ENCODE measurements around the gene IFT88.
A peak's percentile ranks its signal among the peaks of the same experiment; 100 is the strongest.

The IFT88 gene

GRCh38 chr13:20686863-20687579, 120.1 kb downstream of the IFT88 start:
- no peak for DNase-seq

- DNase-seq, result no peak
Measured at GRCh38 chr13:20689291-20689690, 122.3 kb downstream of the IFT88 start.

DNA sequence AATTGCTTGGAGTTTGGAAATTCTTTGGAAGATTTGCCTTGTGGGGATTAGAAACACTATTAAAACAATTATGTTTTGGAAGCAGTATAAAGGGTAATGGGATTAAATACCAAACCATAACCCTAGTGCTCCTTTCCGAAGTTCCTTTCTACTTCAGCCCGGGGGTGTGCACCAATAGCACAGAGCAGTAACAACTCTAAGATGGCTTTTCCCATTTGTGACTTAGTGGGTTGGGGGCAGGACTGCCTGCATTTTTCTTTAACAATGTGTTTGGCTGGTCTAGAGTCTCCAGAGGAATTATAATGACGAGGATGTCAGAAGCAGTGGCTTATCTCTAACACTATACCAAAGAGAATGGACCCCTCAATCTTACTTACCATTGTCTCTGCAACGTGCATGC, 124.7 kb downstream of the IFT88 start:
- DNase-seq, result no peak

DNA sequence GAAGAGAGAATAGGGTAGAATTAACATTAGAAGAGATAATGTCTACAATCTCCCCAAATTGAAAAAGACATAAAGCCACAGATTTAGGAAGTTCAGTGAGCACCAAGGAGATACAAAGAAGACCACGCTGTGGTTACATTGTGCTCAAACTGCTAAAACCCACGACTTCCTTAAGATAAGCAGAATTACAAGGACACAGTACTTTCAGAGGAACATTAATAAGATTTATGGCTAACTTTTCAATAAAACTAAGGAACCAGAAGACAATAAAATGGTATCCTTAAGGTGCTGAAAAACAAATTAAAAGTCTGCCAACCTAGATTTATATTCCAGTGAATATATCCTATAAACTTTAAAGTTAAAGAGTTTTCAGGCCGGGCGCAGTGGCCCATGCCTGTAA, 129.1 kb downstream of the IFT88 start:
- no peak for DNase-seq

- DNase-seq, result no peak
Measured at GRCh38 chr13:20699715-20700114, 132.8 kb downstream of the IFT88 start.

DNA sequence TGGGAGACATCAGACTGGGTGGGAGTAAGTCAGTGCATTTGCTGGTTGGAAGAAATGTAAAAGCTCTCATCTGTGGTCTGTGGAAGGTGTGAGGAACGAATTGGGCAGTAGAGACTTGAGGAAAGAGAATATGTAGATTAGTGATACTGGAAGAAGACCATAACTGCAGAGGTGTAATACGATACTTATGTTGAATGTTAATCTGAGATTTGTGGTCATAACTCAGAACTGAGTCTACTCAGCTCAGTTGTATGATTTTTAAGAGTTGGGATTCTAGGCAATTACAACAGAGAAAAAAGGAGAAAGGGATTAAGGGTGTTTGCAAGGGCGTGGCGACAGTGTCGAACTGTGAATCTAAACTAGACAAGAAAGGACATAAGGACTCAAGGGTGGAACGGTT, 133.3 kb downstream of the IFT88 start:
- no peak for DNase-seq

DNA sequence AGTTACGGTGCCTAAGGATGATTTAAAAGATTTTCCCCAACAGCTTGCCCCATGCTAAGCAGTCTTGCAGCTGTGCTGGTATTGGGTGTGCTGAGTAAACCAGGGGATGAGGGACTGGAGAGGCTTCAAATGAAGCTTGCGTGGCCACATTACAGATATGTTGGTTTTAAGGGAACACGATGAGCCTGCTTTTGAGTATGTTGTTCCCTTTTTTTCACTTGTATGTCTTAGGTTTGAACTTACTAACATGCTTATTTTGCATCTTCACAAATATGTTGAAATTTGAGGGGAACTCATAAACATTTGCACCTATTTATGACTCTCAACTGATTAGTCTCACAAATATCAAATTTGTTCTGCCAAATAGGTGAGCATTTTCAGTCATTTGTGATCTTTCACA, 134.5 kb downstream of the IFT88 start:
- no peak for DNase-seq

DNA sequence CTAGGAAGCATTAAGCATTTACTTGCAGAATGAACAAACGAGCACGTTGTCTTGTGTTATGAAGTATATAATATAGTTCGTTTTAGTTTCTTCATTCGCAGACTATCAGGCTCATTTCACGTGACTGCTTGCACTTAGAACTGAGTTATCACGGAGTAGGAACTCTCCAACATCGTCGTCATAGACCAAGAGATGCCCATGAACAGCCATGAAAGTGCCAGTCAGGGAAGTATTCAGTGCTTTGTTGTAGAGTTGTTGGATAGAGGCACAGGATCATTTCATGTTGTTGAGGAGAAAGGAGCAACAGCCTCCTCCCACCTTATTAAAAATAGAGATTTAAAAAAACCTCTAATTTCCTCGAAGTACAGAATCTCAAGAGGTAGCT, 135.6 kb downstream of the IFT88 start:
- no peak for DNase-seq

- DNase-seq, result peak in 3 of 4 experiments; percentile 14 to 17 (median 15)
Measured at GRCh38 chr13:20702915-20703779, 136.2 kb downstream of the IFT88 start, which contains the start of gene IL17D. TSS of gene IL17D (plus strand) at chr13:20703699. CDS start at chr13:20704002, 303 bp downstream.

DNA sequence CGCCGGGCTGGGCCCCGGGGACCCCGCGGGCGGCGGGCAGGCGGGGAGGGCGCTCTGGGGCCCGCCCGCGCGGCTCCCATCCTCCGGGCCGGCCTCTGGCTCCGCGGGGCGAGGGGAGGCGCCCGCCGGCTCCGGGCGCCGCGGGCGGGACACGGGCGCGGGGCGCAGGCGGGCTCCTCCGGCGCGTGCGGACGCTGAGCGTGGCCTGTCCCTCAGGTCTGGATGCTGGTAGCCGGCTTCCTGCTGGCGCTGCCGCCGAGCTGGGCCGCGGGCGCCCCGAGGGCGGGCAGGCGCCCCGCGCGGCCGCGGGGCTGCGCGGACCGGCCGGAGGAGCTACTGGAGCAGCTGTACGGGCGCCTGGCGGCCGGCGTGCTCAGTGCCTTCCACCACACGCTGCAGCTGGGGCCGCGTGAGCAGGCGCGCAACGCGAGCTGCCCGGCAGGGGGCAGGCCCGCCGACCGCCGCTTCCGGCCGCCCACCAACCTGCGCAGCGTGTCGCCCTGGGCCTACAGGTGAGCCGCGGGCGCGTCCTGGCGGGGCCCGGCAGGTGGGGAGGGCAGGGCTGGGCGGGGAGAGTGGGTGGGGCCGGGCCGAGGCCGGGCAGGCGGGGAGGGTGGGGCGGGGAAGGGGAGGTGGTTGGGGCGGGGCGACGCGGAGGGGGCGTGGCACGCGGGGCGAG, 137.0 kb downstream of the IFT88 start:
- DNase-seq, result peak; percentile 52 to 64 (median 60)

DNA sequence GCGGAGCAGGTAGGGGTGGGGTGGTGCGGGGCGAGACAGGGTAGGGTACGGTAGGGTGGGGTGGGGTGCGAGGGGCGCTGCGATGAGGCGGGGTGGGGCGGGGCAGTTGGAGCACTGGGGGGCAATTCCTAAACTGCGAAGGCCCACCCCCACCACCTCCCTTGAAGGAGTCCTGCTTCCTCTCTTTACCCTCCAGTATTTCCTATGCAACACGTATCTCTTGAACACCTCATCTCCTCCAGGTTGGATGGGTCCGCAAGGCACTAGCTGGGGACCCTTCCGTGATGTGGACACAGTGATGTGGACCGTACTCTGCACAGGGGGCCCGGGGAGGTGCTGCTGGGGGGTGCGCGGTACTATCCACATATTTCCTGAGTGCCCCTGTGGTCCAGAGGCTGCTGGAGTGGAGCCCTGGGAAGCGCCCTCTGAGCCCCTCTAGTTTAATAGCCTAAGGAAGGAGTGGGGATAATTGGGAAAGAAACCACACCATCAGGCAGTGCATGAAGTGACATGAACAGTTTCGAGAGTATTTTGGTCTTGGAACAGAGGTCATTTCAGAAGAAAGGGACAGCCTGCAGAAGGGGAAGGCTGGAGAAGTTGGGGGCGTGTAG, 137.6 kb downstream of the IFT88 start:
- DNase-seq, result no peak

DNA sequence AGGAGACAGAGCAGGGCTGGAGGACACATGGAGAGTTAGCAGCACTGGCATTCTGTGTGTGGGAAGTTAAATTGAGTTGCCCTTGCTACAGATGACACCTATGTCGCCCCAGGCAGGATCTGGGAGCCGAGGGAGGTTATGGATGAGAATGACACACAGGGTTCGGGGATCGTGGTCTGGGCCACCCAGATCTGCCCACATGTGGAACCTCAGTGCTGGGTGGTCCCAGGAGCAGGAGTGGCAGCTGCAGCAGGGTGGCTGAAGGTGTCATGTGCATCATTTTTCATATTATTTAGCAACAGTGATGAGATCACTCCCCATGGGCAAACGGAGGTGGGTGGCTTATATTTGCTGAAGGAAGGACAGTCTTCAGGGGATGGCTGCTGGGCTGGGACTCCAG, 139.7 kb downstream of the IFT88 start:
- no peak for DNase-seq

DNA sequence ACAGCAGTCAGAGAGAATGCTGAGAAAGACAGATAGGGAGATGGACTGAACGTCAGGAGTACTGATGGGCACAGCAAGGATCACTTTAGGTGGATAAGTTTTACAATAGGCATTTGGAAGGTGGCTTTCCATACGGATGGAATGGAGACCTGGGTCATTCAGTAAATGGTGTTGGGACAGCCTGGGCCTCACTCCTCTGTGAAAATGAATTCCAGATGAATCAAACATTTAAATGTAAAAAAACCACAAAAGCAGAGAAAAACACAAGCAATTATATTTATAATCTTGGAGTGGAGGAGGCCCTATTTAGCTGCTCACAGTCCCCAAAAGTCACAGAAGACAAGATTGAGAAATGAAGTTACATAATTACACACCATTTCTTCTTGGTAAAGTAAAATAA, 141.3 kb downstream of the IFT88 start:
- no peak for DNase-seq

DNA sequence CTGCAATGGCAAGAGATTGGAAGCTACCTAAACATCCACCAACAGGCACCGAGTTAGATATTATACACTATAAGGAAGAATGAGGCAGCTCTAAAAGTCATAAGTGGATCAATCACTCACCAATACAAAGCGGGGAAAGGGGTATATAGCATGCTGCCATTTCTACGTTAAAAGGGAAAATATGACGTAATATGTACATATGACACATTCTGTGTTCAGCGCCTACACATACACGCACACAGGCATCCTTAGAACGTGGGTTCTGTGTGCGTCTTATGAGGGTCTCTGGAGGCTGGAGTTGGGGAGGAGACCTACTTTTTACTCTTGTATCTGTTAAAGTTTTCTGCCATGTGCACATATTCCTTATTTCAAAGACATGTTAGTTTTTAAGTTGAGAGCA, 142.4 kb downstream of the IFT88 start:
- DNase-seq, result no peak

DNA sequence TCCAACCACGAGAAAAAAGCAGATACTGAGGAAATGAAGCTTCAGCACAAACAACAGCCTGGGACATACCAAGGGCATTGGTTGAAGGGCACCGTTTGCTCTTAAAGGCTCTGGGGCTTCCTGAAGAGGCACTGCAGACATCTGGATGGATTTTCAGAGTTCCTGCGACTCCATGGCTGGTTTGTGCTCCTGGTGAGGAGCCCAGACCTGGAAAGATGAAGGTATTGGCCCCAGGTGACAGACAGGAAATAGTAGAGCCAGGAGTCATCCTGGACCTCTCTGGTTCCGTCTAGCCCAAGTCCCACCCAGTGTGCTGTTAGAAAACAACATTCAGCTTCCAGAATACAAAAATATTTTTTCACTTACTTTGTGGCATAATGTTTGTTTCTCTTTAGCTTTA, 142.8 kb downstream of the IFT88 start:
- no peak for DNase-seq

- no peak for DNase-seq
Measured at GRCh38 chr13:20711301-20712044, 144.5 kb downstream of the IFT88 start.

- no peak for DNase-seq
Measured at GRCh38 chr13:20713014-20713376, 146.0 kb downstream of the IFT88 start.

GRCh38 chr13:20713751-20714150, 146.8 kb downstream of the IFT88 start:
- DNase-seq, result no peak

DNA sequence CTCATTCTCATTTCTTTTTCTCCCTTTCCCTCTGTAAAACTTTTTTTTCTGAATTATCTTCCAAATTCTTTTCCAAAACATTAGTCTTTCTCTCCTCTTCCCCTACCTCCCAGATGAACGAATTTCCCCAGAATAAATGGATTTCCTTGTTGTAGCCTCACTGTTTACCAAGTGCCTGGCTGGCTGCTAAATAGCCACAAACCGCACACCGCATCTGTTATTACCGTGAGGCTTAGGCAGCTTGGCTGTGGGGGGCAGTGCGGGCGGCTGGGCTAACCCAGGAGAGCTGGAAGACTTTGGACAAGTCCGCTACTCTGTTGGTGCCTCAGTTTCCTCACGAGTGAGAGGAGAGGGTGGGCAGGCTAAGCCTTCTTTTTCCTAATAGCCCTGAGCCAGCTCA, 147.2 kb downstream of the IFT88 start:
- DNase-seq, result no peak

DNA sequence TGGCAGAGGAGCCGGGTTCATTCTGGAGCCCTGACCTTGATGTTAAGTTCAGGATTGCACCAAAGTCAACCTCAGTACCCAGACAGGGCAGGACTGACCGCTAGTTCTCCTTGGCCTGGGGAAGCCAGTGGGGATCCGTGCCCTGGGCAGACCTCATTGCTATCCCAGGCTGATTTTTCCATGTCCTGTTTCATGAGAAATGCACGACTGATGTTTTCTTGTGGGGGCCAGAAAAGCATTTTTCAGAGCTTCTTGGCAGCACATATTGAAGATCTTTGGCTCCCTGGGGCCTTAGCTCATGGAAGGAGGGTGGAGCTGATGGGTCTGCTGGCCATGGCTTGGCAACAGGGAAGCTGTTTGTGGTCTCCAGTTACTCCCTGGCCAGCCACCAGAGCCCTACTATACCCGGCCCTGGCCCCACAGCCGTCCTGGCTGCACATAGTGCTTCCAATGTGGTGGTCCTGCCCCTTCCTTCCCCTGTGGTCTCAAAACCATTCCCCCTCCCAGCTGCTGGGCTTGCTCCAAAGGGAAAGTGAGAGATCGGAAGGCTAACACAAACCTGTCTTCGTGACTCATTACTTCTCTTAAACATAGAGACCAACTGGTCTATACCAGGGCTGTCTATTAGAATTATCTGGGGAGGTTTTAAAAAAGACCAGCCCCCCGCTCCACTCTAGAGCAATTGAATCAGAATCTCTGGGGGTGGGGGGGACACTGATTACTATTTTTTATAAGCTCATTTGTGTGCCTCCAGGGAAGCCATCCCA, 147.8 kb downstream of the IFT88 start:
- no peak for DNase-seq

- DNase-seq, result no peak
Measured at GRCh38 chr13:20715330-20715712, 148.4 kb downstream of the IFT88 start.

GRCh38 chr13:20716951-20717350, 150.0 kb downstream of the IFT88 start:
- no peak for DNase-seq
